Mucosa of descending colon (tissue), 3 donors: ENCODE results near the gene ALG11. TPM values are rescaled to one million over a fixed set of nuclear protein-coding genes. Genes with fewer than 3 reads are reported as not detected.

ENCODE experiments used
- ATAC-seq: fragments of 200-7000 bp; cut with Tn5 transposase; one replicate; pipeline ENCODE4 v1.9.1; 2020; ENCODE audit warnings: mild to moderate bottlenecking, moderate library complexity
- DNase-seq, 3 donors: peaks; one replicate each; pipeline ENCODE4 v3.0.0-alpha.2; 2020
- H3K36me3 ChIP-seq: fragments of 200-600 bp; one replicate; pipeline ENCODE4 v1.8.0; 2021; ENCODE audit warnings: low read depth, mild to moderate bottlenecking
- H3K4me1 ChIP-seq: fragments of 200-600 bp; one replicate; pipeline ENCODE4 v1.8.0; 2021; ENCODE audit warnings: low read depth, mild to moderate bottlenecking
- H3K4me3 ChIP-seq: fragments of 200-600 bp; one replicate; pipeline ENCODE4 v1.8.0; 2021; ENCODE audit warnings: mild to moderate bottlenecking
- H3K9me3 ChIP-seq: fragments of 200-600 bp; one replicate; pipeline ENCODE4 v1.8.0; 2021; ENCODE audit warnings: mild to moderate bottlenecking
- CTCF ChIP-seq: fragments of 200-600 bp; IDR thresholded peaks from one replicate; pipeline ENCODE4 v1.8.0; 2022; ENCODE audit warnings: antibody characterized with exemption, mild to moderate bottlenecking
- intact Hi-C, 2 donors: fragments of 100-400 bp; cut with DNase I in 1 of 2; cut with micrococcal nuclease in 1 of 2; formaldehyde crosslinking; loops; one replicate each; pipeline versions ENCODE4 v1.11.0 to v1.11.1; 2022; cut with DNase I, micrococcal nuclease
- total RNA-seq, 3 donors: library from RNA; stranded (reverse); fragmentation: NEBNext Ultra II Directional in 2 of 3; extraction: Animal tissue kit (Norgen Biotek cat#: 25700) in 2 of 3; gene quantifications; one replicate each; pipeline versions ENCODE4 v1.2.1 to v1.2.4, GENCODE V29; 2021 to 2023
- donor health status: DM: no; HTN: no; CAD: no; lungs with moderate emphysema.
- donor health status: DM: no; HTN: no; CAD: no.
- donor health status: DM: no; HTN: yes; CAD: no.

Gene ALG11
- total RNA-seq, 3 donors from 2014 or later: 34.3 to 43.3 (median 38.6) TPM

GRCh38 chr13:51993713-51994112 lies 18.5 kb upstream of the ALG11 start:
- DNase-seq: no peak
- no peaks in the 10 kb centered on the region for H3K9me3 ChIP-seq
- intact Hi-C loops: loop anchor here in 1 of 2 donors (10.0 kb wide), 1 partner anchor 131 kb away; the partner anchor contains the start of gene NEK5
- no peak overlapping the region for H3K4me3 ChIP-seq
- ATAC-seq: no peak
- TF ChIP-seq CTCF: no peak
- H3K36me3 ChIP-seq: no peaks in the 10 kb centered on the region
- H3K4me1 ChIP-seq: peaks cover 16% of the 10 kb centered on the region

GRCh38 chr13:51995677-51996551 lies 16.3 kb upstream of the ALG11 start:
- DNase-seq (peak; percentile 59 to 70 (median 63)), ATAC-seq (peak; percentile 89)
- no peaks in the 10 kb centered on the region for H3K9me3 ChIP-seq
- H3K4me1 ChIP-seq: peaks cover 16% of the 10 kb centered on the region
- intact Hi-C loops: loop anchor here in 1 of 2 donors (10.0 kb wide), 1 partner anchor 129 kb away; the partner anchor contains the start of gene NEK5
- no peak overlapping the region for H3K4me3 ChIP-seq
- no peak for TF ChIP-seq CTCF
- H3K36me3 ChIP-seq: no peaks in the 10 kb centered on the region

GRCh38 chr13:51996641-51997040 lies 15.6 kb upstream of the ALG11 start:
- Histone ChIP-seq H3K36me3 (no peaks in the 10 kb centered on the region), H3K9me3 (no peaks in the 10 kb centered on the region), H3K4me1 (peaks cover 16% of the 10 kb centered on the region), H3K4me3 (no peak overlapping the region)
- intact Hi-C loops: loop anchor here in 1 of 2 donors (10.0 kb wide), 1 partner anchor 128 kb away; the partner anchor contains the start of gene NEK5
- TF ChIP-seq CTCF: no peak
- DNase-seq (no peak), ATAC-seq (no peak)

- TF ChIP-seq CTCF: no peak
- intact Hi-C loops: loop anchor here in 1 of 2 donors (10.0 kb wide), 1 partner anchor 128 kb away; the partner anchor contains the start of gene NEK5
- ATAC-seq: no peak
Measured at GRCh38 chr13:51997186-51997585, 15.0 kb upstream of the ALG11 start.

GRCh38 chr13:51997641-51998330 lies 14.4 kb upstream of the ALG11 start:
- TF ChIP-seq CTCF: no peak
- peak; percentile 4 for ATAC-seq
- Histone ChIP-seq H3K36me3 (no peaks in the 10 kb centered on the region), H3K9me3 (no peaks in the 10 kb centered on the region), H3K4me3 (no peak overlapping the region), H3K4me1 (peaks cover 16% of the 10 kb centered on the region)
- intact Hi-C loops: loop anchor here in 1 of 2 donors (10.0 kb wide), 1 partner anchor 127 kb away; the partner anchor contains the start of gene NEK5
- DNase-seq: no peak

More at GRCh38 chr13:51997186-51997585, 15.0 kb upstream of the ALG11 start:
- no peaks in the 10 kb centered on the region for H3K36me3 ChIP-seq
- H3K4me3 ChIP-seq: no peak overlapping the region
- H3K9me3 ChIP-seq: no peaks in the 10 kb centered on the region
- H3K4me1 ChIP-seq: peaks cover 16% of the 10 kb centered on the region
- DNase-seq: no peak
